Activated gamma-delta T cell treated with anti-CD3 and anti-CD28 coated beads, Interleukin-2, amount 50 U/mL, for 16 hours (primary cell): ENCODE measurements around the gene UBE2D1.
"Not testable (repeated sequence)": the region's sequence is repeated elsewhere in the genome, so short reads cannot be mapped to it uniquely, and the experiment has no call there.

ENCODE experiments used
- DNase-seq: peaks from one replicate; pipeline ENCODE4 v3.0.0-alpha.2; 2020; ENCODE audit warnings: low read depth

UBE2D1 gene

DNA sequence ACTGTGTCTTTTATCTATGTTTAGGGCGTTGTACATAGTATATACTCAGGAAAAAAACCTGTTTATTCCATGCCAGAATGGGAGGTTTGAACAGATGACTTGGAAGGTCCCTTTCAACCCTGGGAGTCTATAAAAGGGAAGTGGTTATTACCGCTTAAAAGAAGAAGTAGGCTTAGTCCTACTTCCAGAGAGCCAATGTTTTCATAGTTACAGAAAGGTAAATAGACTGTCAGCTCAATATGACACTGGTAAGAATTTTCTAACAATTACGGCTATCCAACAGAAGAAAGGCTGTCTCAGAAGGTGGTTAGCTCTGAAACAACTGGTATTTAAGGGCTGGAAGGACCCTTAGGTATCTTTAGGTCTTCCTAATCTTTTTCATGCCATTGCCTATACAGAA is 49.3 kb downstream of the UBE2D1 start:
- DNase-seq, result no peak

DNA sequence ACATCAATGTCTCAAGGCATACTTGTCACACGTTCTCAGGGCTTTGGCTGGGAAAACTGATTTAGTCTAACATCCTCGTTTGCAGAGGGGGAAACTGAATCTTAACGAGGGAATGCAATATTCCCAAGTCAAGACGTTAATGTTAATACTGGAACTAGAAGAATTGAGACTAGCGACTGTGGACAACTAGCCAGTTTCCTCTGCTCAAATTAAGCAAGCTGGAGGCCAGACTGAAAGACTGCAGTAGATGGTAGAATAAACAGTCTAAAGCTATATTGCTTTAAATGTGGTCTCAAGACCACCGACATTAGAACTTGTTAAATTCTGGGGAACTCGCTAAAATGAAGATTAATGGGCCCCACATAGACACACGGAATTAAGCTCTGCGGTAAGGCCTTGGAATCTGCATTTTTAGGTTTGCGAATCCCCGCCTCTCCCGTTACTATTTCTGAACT is 49.8 kb downstream of the UBE2D1 start:
- DNase-seq, result no peak

DNA sequence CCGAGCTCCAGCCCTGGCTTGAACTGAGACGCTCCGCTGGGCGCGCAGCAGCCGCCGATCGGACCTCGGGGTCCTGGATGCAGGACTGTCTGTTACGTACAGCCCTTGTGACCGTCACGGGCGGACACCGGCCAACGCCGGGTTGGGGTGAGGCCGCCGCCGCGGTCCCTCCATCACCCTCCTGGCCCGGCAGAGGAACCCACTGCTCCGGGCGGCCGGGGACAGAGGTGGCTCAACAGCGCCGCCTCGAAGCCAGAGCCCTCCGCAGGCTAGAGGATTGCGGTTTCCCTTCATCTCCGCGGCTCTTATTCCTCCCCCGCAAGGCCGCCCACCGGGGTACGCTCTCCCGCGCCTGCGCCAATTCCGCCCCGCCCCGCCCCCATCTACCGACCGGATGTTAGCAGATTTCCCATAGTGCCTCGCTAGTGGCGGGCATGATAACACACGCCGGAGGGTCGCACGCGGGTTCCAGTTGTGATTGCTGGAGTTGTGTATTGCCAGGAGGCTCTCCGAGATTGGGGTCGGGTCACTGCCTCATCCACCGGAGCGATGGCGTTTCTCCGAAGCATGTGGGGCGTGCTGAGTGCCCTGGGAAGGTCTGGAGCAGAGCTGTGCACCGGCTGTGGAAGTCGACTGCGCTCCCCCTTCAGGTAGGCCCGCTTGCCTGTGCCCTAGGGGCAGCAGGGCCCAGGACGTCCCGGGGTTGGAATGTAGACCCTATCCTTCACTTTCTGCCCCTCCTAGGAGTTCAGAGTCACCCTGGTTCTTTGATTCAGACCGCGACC is 50.4 kb downstream of the UBE2D1 start, which contains the start of gene TFAM:
TSS of gene TFAM (plus strand) at position 412 of the 785 bp plus-strand sequence. CDS start at position 550, 138 bp downstream.
- peak; percentile 99 for DNase-seq

DNA sequence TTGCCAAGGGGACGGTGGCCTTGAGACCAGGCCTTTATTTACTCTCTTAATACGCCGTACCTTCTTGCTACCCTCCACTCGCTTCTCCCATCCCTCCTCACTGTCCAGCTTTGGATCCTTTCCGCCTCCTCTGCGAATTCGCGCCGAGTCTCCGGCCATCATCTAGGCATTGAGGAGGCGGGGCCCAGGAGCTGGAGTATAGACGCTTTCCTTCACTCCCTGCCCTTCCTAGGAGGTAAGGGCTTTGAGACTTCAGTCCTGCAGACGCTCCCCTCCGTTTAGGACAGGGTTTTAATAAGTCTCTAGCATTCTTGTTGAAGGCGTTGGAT is 50.9 kb downstream of the UBE2D1 start:
- DNase-seq, result no peak

DNA sequence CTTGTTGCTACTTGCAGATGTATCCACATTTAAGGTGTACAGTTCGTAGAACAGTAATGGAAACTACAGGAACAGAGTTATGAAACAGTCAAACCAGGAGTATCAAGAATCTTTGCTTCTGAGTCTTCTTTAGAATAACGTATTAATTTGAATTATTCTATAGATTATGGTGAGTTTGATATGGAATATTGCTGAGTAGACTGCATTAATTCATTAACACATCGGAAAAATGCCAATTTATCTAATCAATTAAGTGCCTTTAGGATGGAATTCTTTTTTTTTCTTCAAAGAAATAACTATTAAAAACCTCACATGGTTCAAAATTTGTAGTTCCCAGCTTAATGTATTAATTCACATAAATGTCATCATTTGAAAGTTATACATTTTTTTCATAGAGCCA is 54.2 kb downstream of the UBE2D1 start:
- DNase-seq, result no peak

DNA sequence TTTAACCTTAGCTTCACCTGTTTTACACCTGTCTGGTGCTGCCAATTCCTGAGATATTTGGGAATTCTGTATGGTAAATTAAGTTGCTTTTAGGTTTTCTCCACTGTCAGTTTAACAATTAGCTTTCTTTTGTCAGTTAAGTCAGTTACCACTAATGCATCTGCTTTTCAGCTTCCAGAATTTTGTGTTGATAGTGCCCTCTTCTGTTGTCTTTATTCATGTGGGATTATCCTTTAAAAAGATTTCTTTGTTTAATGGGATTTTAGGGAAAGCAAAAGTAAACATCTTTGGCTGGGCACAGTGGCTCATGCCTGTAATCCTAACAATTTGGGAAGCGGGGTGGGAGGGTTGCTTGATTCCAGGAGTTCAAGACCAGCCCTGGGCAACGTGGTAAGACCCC is 58.5 kb downstream of the UBE2D1 start:
- DNase-seq, result no peak

DNA sequence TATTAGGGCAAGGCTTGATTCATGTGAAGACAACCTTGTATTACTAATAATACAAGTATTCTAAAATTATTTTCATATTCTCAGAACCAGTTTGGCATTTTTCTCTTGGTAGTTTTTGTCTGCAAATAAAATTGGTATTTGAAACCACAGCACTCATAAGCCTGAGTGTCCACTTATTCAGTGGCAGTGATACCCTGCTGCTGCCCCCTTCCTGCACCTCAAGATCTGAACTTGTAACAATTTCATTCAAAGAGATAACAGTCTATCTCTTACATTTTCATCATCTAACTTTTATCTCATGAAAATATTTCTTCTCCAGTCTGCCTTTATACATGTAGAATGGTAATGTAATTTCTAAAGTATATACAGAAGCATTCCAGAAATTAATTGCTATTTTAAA is 59.7 kb downstream of the UBE2D1 start:
- DNase-seq, result no peak

DNA sequence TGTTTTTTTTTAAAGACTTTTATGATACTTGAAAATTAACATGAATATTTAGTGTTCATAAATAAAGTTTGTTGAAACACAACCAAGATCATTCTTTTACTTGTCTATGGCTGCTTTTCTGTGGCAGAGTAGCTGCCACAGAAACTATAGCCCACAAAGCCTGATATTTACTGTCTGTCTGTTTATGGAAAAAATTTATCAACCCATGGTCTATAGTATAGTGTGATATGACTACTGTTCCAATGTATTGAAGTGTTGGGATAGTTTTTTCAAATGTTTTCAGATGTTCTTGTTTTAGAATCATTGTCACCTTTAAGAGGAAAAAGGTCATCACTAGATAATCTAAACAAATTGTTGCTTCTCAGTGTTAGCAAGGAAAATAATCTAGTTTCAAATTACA is 61.3 kb downstream of the UBE2D1 start:
- DNase-seq, result no peak

DNA sequence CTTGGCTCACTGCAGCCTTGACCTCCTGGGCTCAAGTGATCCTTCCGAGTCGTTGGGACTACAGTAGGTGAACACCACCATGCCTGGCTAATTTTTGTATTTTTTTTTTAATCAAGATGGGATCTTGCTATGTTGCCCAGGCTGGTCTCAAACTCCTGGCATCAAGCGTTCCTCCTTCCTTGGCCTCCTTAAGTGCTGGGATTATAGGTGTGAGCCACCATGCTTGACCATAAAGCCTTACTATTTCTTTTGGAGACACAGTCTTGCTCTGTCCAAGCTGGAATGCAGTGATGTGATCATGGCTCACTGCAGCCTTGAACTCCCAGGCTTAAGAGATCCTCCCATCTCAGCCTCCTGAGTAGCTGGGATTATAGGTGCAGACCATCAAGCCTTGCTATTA is 63.0 kb downstream of the UBE2D1 start:
- DNase-seq, result no peak

DNA sequence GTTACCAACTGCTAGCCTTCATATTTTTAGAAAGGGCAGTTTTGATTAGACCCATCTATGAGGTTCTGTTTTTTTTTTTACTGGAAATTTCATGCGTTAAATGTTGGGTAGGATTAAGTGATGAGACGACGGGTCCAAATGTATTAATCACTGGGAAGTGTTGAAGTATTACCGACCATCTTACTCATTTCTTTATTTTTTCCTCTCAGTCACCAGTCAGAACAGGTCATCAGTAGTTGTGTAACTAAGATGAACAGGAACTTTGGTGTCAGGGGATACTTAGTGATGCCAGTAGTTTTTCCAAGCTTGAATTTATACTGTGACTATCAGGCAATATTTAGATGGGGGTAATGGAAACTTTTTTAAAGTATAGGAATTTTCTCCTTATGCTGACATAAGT is 64.6 kb downstream of the UBE2D1 start:
- DNase-seq, result no peak

DNA sequence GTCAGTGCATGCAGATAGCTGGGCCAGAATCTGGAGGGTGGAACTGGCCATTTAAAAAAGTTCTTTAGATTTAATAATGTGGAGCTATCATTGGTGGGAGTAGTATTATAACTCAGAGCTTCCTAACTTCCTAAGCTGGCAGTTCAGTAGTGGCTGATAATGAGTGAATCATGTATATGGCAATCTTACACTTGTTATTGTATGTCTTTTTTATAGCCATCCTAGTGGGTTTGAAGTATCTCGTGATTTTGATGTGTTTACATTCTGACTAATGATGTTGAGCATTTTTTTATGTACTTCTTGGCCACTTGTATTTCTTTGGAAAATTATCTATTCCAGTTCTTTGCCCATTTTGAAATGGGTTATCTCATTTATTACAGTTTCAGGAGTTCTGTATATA is 65.8 kb downstream of the UBE2D1 start:
- DNase-seq, result no peak

DNA sequence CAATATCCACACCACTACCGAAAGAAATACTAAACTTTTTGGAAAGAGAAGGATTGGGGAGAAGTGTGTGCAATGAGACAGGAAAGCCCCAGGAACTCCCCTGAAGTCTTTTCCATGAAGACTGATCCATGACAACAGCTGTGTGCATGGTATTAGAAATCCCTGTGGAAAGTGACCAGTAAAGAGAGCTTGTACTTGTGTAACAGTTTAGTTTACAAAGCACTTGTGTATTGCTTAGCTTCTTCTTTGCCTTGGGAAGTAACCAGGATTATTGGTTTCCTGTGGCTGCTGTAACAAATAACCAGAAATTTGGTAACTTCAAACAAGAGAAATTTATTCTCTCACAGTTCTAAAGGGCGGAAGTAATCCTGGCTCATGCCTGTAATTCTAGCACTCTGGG is 69.2 kb downstream of the UBE2D1 start:
- no peak for DNase-seq

DNA sequence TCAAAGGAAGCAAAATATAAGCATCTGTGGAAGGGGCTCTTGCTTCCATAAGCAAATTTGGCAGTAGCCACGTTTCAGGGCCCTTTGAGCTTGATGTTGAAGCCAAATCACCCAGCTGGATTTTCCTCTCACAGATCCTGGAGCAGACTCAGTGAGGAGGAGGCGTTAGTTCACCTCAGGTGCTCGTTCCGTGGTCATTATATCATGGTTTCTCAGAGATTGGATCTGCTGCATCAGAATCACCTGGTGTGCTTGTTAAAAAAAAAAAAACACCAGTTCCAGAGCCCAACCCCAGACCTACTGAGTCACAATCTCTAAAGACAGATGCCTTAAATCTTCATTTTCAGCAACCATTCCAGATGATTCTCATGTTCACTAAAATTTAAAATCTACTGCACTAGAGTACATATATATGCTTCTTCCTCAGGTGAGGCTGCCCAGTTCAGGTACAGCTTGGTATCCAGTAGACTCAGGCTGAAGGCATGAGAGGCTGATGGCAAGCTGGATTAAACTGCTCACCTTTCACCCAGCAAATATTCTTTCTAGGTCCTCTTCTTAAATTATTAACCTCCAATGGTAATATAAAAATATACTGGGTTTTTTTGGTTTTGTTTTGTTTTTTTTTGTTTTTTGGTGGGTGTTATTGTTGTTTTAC is 75.3 kb downstream of the UBE2D1 start:
- no peak for DNase-seq

DNA sequence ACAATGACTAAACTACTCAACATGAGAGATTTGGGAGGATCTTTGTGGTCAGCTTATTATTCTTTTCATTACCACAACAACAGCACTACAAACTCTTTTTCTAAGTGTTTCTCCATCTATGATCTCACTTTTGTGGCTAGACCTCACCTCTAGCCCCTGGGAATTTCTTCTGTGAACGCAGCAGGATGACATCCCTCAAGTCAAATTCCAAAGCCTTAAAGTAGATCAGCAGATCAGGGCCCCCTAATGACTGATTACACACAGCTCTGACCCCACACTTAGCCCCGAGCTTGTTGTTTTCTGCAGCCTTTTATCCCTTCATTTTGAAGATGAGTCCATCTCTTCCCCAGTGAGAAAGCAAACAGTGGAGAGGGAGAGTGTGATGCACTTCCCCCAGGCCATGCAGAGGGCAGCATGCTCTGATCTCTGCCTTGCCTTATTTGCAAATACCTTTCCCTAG is 77.7 kb downstream of the UBE2D1 start:
- DNase-seq, result no peak

DNA sequence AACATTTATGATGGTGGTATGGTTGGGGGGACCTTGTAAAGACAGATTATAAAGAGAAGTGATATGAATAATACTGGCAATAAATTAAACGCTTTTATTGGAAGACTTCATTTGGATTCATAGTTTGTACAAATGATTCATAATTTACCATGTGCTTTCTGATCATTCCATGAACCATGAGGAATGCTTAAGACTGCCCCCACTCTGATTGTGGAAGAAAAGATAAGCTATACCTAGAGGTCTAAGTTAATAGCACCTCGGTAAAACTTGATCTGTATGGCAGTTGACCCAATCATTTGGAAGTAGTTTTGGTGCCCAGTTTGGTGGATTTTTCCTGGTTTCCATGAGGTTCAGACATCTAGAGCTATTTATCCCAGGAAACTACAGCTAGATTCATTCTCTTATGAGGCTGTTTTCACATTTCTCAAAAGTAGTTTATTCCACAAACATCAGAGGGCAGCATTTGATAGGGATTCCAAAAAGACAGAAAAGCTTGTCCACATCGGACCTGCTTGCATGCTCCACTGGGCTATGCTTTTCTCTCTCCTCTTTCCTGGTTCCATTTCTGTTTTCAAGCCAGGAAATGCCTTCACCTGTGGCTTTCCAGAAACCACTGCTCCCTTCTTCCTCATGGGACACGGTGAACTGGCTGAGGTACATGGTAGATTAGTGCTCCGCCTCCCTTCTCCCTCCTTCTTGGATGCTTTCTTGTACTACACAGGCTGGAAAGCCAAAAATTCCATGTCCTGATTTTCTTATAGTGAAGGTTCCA is 79.7 kb downstream of the UBE2D1 start:
- DNase-seq, result no peak

DNA sequence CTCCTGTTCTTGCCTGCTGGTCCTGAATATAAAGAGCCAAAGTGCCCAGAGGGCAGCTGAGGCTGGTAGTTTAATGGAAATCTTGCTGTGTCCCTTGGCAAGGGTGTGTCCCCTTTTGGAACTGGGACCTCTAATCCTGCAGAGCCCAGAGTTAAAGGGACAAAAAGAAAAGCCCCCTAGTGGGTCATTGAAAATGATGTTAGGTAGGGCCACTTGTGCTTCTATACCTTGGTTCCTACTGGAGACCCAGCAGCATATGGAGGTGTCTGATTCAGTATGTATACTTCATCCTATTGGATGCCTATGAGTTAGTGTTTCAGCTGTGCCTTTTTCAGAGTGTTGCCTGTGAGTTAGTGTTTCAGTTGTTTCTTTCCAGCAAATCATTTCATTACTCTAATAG is 81.0 kb downstream of the UBE2D1 start:
- no peak for DNase-seq

DNA sequence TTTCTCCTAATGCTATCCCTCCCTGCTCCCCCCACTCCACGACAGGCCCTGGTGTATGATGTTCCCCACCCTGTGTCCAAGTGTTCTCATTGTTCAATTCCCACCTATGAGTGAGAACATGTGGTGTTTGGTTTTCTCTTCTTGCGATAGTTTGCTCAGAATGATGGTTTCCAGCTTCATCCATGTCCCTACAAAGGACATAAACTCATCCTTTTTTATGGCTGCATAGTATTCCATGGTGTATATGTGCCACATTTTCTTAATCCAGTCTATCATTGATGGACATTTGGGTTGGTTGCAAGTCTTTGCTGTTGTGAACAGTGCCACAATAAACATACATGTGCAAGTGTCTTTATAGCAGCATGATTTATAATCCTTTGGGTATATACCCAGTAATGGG is 83.1 kb downstream of the UBE2D1 start:
- DNase-seq, result not testable (repeated sequence)
